ENCODE measurements around the gene CTDNEP1.

The CTDNEP1 gene

GRCh38 chr17:7251661-7252175 lies at the start of gene CTDNEP1:
TSS of gene CTDNEP1 (minus strand) at chr17:7251734. CDS start at chr17:7251296, 438 bp downstream.
- DNase-seq: peak; percentile 97

DNA sequence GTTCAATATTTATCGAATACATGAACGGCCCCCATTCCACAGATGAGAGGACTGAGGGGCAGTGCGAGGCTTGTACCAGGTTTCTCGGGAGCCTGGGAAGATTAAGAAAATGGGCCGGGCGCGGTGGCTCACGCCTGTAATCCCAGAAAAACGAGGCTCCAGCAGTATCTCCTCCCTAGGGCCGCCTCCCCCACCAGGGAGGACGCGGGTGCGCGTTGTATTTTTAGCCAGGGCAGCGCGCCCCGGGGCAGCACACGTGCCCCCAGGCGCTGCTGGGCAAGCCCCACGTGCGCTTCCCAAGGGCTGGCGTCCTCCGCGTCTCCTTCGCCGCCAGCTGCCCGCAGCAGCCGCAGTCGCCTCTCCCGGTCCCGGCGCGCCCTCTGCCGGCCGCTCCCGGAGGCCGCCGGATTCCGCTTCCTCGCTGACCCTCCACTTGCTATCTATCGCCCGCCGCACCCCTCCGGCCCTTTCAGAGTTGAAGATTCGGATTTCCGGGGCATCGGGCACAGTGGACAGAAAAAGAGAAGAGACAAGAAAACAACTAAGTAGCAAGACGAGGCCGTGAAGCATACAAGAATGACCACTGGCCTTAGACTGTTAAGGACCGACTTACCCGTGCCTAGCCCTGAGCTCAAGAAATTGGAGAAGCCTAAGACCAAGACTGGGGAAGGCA lies 44.8 kb upstream of the CTDNEP1 start:
- peak; percentile 79 for DNase-seq

DNA sequence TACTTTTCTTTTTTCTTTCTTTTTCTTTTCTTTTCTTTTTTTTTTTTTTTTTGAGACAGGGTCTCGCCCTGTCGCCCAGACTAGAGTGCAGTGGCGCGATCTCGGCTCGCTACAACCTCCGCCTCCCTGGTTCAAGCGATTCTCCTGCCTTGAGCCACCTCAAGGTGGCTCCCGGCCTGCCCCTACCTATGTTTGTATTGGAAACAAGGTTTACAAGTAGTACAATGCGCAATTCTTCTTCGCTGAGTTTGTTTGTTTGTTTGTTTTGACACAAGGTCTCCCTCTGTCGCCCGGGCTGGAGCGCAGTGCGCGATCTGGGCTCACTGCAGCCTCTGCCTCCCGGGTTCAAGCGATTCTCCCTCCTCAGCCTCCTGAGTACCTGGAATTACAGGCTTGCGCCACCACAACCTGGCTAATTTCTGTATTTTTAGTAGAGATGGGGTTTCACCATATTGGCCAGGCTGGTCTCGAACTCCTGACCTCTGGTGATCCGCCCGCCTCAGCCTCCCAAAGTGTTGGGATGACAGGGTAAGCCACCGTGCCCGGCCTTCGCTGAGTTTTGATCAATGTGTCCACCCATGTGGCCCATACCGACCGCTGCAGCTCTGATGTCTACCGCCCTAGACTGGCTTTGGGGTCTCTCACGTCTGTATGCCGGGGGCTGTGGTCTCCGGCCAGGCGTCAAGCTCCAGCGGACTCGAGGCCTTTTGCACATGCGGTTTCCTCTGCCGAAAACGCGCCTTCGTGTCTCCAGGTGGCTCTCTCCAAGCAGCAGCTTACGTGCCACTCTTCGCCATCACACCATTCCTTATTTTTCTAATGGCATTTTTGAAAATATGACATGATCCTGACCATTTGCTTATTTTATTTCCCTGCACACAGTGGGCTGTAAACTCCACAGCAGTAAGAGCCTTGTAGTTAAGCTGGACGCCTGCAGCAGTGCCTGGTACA lies 44.0 kb upstream of the CTDNEP1 start:
- DNase-seq: no peak

DNA sequence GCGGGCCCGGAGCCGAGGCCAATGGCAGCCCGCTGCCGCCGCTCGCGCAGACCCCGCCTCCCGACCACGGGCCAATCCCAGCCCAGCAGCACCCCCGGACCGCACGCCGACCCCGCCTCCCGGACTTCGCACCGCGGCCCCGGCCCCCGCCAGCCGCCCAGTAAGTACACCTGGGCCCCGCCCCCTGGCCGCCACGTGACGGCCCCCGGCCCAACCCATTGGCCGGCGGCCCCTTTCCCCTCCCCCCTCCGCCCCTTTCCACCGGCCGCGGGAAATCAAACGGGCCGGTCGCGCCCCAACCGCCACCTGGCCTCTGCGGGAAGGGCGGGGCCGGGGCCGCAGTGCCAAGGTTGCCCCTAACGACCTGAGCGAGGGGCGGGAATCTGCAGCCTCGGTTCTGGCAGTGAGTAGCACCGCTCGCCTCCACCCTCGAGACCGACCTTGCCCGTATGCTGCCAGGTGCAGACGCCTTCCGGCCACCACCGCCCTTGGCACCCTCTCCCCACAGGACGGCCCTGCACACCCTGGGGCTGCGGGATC lies 43.1 kb upstream of the CTDNEP1 start, which contains the start of gene YBX2:
Gene YBX2 (minus strand): TSS at position 26 of the 540 bp plus-strand sequence. CDS start 139 bp downstream, outside the sequence.
- peak; percentile 82 for DNase-seq

- DNase-seq: peak; percentile 48
Measured at GRCh38 chr17:7293816-7294613, 42.5 kb upstream of the CTDNEP1 start.

DNA sequence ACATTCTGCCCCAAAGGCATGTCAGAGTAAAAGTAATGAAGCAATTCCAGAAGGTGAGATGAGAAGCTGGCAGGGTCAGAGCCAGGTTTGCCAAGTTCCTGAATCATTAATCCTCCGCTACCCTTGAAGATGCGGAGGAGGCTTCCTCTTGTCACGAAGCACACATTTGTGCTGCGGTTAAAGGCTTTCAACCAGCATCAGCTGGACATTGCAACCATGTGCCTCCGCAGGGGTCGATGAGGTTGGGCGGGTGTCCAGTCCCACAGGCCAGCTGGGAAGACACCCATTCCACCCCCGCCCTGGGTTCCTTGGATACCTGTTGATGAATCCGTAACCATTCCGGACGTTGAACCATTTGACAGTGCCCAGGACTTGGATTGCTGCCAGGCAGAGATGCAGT lies 41.6 kb upstream of the CTDNEP1 start:
- DNase-seq: no peak

DNA sequence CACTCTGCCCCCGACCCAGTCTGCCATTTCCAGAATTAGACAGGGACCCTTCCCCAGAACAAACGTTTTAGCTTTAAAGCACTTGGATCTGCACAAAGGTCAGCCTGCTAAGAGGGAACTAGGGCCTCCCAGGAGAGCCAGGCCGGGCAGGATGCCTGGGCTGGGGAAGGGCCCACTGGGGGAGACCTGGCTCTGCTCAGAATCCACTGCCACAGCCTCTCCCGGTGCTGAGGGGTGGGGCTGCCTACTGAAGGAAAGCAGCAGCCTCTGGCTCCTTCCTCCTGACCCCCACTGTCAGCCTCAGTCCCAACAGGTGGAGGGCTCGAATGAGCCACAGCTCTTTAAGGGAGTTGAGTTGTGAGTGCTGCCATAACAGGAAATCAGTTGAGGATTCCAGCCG lies 41.2 kb upstream of the CTDNEP1 start:
- no peak for DNase-seq

- DNase-seq: no peak
Measured at GRCh38 chr17:7292194-7292593, 40.7 kb upstream of the CTDNEP1 start.

DNA sequence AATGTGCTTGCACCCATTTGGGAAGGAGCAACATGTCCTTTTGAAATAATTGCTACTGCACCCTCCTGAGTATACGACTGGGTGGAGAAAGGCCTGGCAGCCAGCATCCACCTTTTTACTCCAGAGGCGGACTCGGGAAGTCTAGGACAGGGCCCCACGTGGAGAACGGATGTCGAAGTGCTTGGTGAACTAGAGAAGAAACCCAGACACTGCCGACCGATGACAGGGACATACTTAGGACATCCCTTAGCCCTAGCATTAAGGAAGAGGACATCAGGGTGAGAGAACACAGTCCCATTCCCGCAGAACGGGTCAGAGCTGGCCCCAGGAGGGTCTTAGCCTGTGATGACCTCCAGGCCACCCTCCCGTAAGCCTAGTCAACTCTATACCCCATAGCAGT lies 39.2 kb upstream of the CTDNEP1 start:
- no peak for DNase-seq

- DNase-seq: no peak
Measured at GRCh38 chr17:7290166-7290565, 38.6 kb upstream of the CTDNEP1 start.

DNA sequence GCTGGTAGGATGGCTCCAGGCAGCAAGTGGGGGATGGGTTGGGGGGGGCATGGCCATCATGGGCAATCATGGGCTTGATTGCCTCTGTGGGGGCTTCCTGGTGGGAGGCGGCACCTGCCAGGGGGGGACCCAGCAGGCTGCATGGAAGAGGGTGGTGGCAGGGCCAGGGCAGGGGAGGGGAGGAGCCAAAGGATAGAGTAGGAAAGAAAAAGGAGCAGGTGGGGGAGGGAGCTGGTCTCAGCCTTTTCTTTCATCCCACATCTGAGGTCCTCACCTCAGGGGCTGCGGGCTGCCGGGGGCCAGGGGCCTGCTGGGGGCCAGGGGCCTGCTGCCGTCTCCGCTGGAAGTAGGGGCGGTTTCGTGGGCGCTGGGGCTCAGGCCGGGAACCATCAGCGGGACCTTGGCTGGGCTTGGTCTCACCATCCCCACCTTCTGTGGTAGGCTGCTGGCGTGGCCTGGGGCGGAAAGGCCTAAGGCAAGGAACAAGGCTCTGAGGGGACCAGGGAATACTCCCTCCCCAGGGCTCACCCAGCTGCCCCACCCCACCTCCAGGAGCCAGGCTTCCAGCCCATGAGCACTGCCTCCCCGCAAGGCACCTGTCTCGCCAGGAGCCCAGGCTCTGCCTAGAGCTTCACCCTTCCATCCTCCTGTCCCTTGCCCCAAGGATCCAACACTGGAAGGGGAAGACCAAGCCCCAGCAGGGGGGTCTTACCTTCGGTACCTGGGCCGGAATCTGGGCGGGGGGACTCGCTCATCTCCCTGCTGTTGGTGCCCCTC lies 37.9 kb upstream of the CTDNEP1 start:
- DNase-seq: no peak

GRCh38 chr17:7285679-7286078 lies 34.1 kb upstream of the CTDNEP1 start:
- DNase-seq: no peak

GRCh38 chr17:7284911-7285310 lies 33.4 kb upstream of the CTDNEP1 start:
- DNase-seq: no peak

DNA sequence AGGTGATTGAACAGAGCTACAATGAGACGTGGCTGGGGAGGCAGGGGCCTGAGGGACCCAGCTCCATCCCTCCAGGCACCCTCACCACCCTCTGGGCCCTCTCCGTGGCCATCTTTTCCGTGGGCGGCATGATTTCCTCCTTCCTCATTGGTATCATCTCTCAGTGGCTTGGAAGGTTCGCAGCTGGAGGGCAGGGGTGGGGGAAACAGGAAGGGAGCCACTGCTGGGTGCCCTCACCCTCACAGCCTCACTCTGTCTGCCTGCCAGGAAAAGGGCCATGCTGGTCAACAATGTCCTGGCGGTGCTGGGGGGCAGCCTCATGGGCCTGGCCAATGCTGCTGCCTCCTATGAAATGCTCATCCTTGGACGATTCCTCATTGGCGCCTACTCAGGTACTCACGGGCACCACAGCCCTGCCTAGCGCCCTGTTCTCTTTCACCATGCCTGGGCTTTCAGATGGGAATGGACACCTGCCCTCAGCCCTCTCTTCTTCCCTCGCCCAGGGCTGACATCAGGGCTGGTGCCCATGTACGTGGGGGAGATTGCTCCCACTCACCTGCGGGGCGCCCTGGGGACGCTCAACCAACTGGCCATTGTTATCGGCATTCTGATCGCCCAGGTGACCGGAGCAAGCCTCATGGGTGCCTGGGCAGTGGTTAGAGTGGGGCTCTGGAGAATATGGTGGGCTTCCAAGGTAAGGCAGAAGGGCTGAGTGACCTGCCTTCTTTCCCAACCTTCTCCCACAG lies 32.1 kb upstream of the CTDNEP1 start:
- DNase-seq: no peak

DNA sequence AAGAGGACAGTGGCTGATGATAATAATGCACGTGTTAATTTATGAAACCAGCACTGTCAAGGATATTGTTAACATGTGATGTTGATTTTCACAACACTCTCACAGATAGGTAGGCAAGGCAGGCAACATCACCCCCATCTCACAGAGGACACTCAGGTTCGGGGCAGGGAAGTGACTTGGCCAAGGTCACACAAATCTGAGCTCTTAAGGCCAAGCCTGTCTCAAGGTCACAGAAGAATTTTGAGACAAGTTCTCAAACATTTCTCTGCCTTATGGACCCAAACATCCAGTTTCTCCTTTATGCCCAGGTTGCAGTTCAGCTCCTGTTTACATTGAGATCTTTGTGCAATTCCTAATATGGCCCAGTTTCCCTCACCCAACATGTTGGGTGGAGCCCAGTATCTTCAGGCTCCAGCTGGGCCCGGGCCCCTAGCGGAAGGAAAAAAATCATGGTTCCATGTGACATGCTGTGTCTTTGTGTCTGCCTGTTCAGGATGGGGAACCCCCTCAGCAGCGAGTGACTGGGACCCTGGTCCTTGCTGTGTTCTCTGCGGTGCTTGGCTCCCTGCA lies 31.3 kb upstream of the CTDNEP1 start:
- no peak for DNase-seq

DNA sequence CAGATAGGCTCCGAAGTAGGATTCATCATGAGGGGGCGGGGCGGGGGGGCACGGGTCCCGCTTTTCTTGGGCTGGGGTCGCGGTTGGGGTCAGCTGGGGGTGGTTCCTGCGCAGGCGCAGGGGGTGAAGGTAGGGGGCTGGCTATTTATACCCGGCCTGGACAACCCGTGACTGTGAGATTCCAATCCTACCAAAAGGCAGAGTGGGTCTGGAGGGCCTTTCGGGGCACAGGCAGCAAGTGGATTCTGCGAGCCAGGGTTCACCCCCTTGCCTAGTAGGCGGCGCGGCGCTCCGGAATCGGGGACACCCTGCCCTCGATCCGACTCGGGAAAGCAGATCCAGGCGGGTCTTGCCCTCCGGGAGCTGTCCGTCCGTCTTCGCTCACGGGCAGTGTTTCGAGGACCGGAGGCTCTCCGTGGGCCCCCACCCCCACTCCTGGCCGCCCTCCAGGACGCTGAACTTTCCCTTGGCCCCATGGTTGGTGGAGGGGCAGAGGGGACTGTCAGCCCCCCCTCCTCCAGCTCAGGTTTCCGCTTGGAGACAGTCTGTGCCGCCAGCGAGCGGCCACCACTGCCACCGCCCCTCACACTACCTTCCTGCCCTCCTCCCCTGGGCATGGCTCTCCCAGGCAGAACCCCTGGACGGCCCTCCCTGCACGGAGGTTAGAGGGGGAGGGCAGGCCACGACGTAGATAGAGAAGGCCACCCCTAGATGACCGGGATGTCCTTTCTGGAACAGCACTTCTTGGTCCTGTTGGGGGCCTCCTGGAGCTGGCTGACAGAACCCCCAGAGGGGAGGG lies 30.6 kb upstream of the CTDNEP1 start:
- DNase-seq: peak; percentile 19

DNA sequence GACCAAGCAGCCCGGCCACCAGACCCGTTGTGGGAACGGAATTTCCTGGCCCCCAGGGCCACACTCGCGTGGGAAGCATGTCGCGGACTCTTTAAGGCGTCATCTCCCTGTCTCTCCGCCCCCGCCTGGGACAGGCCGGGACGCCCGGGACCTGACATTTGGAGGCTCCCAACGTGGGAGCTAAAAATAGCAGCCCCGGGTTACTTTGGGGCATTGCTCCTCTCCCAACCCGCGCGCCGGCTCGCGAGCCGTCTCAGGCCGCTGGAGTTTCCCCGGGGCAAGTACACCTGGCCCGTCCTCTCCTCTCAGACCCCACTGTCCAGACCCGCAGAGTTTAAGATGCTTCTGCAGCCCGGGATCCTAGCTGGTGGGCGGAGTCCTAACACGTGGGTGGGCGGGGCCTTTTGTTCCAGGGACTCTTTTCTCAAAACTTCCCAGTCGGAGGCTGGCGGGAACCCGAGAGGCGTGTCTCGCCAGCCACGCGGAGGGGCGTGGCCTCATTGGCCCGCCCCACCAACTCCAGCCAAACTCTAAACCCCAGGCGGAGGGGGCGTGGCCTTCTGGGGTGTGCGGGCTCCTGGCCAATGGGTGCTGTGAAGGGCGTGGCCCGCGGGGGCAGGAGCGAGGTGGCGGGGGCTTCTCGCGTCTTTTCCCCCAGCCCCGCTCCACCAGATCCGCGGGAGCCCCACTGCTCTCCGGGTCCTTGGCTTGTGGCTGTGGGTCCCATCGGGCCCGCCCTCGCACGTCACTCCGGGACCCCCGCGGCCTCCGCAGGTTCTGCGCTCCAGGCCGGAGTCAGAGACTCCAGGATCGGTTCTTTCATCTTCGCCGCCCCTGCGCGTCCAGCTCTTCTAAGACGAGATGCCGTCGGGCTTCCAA lies 29.8 kb upstream of the CTDNEP1 start, which contains the start of gene SLC2A4:
Gene SLC2A4 (plus strand): TSS at position 645 of the 879 bp plus-strand sequence. CDS start 217 bp downstream, at position 862.
- DNase-seq: peak; percentile 90

GRCh38 chr17:7280519-7281073 lies 29.1 kb upstream of the CTDNEP1 start:
- peak; percentile 86 for DNase-seq

Data from CD4-positive, alpha-beta T cell treated with Interleukin-17A for 4 hours (primary cell).